GM18909 (cell line): ENCODE results near the gene IGSF23.
"Not testable (repeated sequence)": the region's sequence is repeated elsewhere in the genome, so short reads cannot be mapped to it uniquely, and the experiment has no call there.

Source experiments
- ATAC-seq: cut with Tn5 transposase; IDR thresholded peaks from one replicate; pipeline ENCODE4 v1.9.1; 2021; ENCODE audit warnings: mild to moderate bottlenecking; ENCODE audit not compliant: unreplicated experiment, poor library complexity

The IGSF23 gene

DNA sequence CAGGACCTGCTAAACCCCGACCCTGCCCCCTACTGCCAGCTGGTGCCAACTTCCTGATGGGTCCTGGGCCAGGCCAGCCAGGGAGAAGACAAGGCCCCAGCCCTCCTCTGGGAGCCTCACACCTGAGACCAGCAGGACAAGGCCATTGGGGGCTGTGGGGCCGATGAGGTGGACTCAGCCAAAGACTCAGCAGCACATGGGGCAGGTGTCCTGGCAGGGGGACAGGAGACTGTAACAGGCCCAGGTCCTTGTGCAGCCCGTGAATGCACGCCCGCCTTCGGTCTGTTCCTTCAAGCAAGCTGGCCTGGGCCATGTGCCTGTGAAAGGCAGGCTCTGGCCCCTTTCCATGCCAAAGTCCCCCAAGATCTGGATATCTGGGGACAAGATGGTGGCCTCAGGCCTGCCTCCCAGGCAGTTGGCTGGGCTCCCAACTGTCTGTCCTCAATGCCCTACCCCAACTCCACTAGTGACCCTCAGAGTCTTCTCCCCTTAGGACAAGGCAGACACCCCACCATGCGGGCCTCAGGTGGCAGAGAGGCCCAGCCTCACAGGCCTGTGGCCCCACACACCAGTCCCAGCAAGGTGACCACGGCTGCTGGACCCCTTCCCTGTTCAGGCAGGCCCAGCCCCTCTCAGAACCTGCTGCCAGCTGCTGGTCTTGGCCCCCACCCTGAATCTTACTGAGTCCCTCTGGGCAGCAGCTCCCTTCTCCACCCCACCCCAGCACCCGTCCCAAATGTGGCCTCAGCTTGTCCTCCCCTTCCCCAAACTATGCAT, 70.3 kb downstream of the IGSF23 start:
- ATAC-seq: no peak

DNA sequence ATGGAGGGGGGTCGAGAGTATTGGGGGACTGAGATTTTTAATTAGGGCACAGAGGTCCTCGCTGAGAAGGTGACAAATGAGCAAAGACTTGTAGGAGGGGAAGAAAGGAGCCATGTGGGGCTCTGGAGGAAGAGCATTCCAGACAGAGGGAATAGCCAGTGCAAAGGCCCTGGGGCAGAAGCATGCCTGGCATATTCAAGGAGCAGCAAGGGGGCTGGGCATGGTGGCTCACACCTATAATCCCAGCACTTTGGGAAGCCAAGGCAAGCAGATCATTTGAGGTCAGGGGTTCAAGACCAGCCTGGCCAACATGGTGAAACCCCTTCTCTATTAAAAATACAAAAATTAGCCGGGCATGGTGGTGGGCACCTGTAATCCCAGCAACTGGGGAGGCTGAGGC, 71.0 kb downstream of the IGSF23 start:
- not testable (repeated sequence) for ATAC-seq

DNA sequence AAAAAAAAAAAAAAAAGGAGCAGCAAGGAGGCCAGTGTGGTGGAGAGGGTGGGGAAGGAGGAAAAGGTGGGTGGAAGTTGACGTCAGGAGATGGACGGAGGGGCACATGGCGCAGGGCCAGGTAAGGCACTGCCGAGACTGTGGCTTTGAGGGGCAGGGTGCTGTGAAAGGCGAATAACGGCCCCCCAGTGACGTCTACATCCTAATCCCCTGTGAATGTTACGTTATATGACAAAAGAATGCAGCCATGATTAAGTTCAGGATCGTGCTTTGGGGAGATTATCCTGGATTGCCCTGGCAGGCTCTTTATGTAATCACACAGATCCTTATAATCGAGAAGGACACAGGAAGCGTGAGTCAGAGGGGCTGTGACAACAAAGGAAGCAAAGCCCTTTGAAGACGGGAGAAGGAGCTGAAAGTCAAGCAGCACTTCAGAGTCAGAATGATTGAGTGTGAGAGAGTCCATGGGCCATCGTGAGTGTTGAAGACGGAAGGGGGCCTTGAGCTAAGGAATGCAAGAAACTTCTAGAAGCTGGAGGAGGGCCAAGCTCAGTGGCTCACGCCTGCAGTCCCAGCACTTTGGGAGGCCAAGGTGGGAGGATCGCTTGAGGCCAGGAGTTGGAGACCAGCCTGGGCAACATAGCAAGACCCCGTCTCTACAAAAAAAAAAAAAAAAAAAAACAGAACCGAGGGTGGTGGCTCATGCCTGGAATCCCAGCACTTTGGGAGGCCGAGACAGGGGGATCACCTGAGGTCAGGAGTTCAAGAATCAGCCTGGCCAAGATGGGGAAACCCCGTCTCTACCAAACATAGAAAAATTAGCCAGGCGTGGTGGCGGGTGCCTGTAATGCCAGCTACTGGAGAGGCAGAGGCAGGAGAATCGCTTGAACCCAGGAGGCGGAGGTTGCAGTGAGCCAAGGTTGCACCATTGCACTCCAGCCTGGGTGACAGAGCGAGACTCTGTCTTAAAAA, 71.8 kb downstream of the IGSF23 start:
- no peak for ATAC-seq

DNA sequence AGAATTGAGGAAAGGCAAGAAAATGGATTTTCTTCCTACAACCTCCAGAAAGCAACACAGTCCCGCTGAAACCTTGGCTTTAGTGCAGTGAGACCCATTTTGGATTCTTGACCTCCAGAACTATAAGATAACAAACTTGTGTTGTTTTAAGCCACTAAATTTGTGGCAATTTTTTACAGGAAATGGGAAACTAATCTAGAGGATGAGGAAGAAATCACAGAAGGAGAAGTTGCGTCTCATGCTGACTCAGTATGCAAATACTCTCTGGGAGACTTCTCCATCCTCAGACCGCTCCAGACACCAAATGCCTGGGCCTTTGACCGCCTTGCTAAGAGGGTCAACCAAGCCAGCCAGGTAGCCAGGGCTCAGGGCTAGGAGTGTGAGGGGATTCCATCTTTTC, 72.5 kb downstream of the IGSF23 start:
- ATAC-seq: no peak
